Endothelial cell of umbilical vein (primary cell): ENCODE data around the gene ADAMTSL3. TPM values are rescaled to one million over a fixed set of nuclear protein-coding genes. Genes with fewer than 3 reads are reported as not detected.

ENCODE experiments used
- BruUV-seq: library from RNA; stranded (reverse); fragments of 400-500 nt; replicated peaks from 2 replicates; lab custom pipeline; 2021; lab: Mats Ljungman, UMichigan
- CTCF ChIA-PET: fragments of 300-600, 350-600 bp; sonication (Branson Sonifier 250); formaldehyde crosslinking; loops from one replicate; lab custom pipeline; 2021; ENCODE audit warnings: antibody characterized with exemption, inconsistent platforms; lab: Charles Lee
- POLR2A ChIA-PET: fragments of 300-600, 350-600 bp; sonication (Branson Sonifier 250); formaldehyde crosslinking; loops from one replicate; lab custom pipeline; 2021; ENCODE audit warnings: antibody characterized with exemption, inconsistent platforms; lab: Charles Lee
- DNase-seq: peaks from one replicate; pipeline ENCODE4 v3.0.0-alpha.2; 2011; ENCODE audit warnings: low read depth, low spot score
- FAIRE-seq: peaks from 2 replicates; lab custom pipeline; 2011; peaks lifted over from hg19 to GRCh38; lab: Jason Lieb, UNC
- H2AFZ ChIP-seq: 2 replicates; pipeline ENCODE4 v1.6.0; 2012; ENCODE audit warnings: low read depth, low read length, control low read depth, inconsistent platforms
- H3K27ac ChIP-seq: 2 replicates; pipeline ENCODE4 v1.5.1; 2011; ENCODE audit warnings: low read depth, mild to moderate bottlenecking, control low read depth, low read length, moderate library complexity; ENCODE audit not compliant: insufficient read depth
- H3K27me3 ChIP-seq, 2 experiments: 2 replicates each; pipeline versions ENCODE4 v1.6.0 to v1.6.1; 2011; ENCODE audit warnings: low read length in 2 of 2, mixed read lengths in 1 of 2; ENCODE audit not compliant: control insufficient read depth in 2 of 2, insufficient read depth in 2 of 2
- H3K36me3 ChIP-seq, 2 experiments: 2 replicates in 1 of 2; 3 replicates in 1 of 2; pipeline ENCODE4 v1.5.1; 2011; ENCODE audit warnings: low read length in 2 of 2, mild to moderate bottlenecking in 1 of 2, moderate library complexity in 1 of 2; ENCODE audit not compliant: control insufficient read depth in 2 of 2, insufficient read depth in 2 of 2; ENCODE audit errors: extremely low read depth in 1 of 2
- H3K4me1 ChIP-seq: 3 replicates; pipeline ENCODE4 v1.5.1; 2011; ENCODE audit warnings: mild to moderate bottlenecking, low read length; ENCODE audit not compliant: control insufficient read depth, insufficient read depth; ENCODE audit errors: extremely low read depth
- H3K4me2 ChIP-seq: 2 replicates; pipeline ENCODE4 v1.6.1; 2011; ENCODE audit warnings: low read length, control low read depth, mixed read lengths; ENCODE audit not compliant: insufficient read depth
- H3K4me3 ChIP-seq, 3 experiments: fragments of 200-600 bp in 1 of 3; sonication (generic), shearing (Covaris generic) in 1 of 3; replicated peaks in 1 of 3; 2 replicates each; pipeline ENCODE4 v1.5.1; 2011 to 2016; ENCODE audit warnings: control low read depth in 3 of 3, low read length in 3 of 3, mild to moderate bottlenecking in 2 of 3, inconsistent platforms in 1 of 3, low read depth in 1 of 3, moderate library complexity in 1 of 3; ENCODE audit not compliant: insufficient read depth in 1 of 3
- H3K79me2 ChIP-seq: 2 replicates; pipeline ENCODE4 v1.6.0; 2012; ENCODE audit warnings: low read length, inconsistent platforms; ENCODE audit not compliant: control insufficient read depth, insufficient read depth
- H3K9ac ChIP-seq: replicated peaks from 2 replicates; pipeline ENCODE3; 2011; ENCODE audit warnings: low read length, control low read depth; ENCODE audit not compliant: insufficient read depth; ENCODE audit errors: extremely low read depth
- H3K9me1 ChIP-seq: replicated peaks from 3 replicates; pipeline ENCODE4 v1.6.0; 2011; ENCODE audit warnings: mild to moderate bottlenecking, low read length; ENCODE audit not compliant: control insufficient read depth, insufficient read depth; ENCODE audit errors: extremely low read depth
- H3K9me3 ChIP-seq: replicated peaks from 2 replicates; pipeline ENCODE4 v1.5.1; 2012; ENCODE audit warnings: low read length, inconsistent platforms; ENCODE audit not compliant: control insufficient read depth, insufficient read depth
- H4K20me1 ChIP-seq: replicated peaks from 2 replicates; pipeline ENCODE3; 2011; ENCODE audit warnings: mild to moderate bottlenecking, low read length; ENCODE audit not compliant: control insufficient read depth, insufficient read depth; ENCODE audit errors: extremely low read depth
- EZH2 ChIP-seq: IDR thresholded peaks from 2 replicates; pipeline ENCODE4 v1.6.1; 2012; ENCODE audit warnings: borderline replicate concordance, low read depth, mild to moderate bottlenecking, moderate library complexity, low read length, inconsistent platforms; ENCODE audit not compliant: severe bottlenecking
- FOS ChIP-seq: IDR thresholded peaks from 2 replicates; pipeline ENCODE4 v1.6.1; 2011; ENCODE audit warnings: mild to moderate bottlenecking, low read length, moderate library complexity, borderline replicate concordance; ENCODE audit not compliant: insufficient read depth
- GATA2 ChIP-seq: IDR thresholded peaks from 2 replicates; pipeline ENCODE4 v1.7.0; 2011; ENCODE audit warnings: low read depth, mild to moderate bottlenecking, moderate library complexity, mixed read lengths, low read length; ENCODE audit not compliant: insufficient read length, insufficient read depth
- JUN ChIP-seq: IDR thresholded peaks from 2 replicates; pipeline ENCODE4 v1.6.1; 2011; ENCODE audit warnings: borderline replicate concordance, low read depth; ENCODE audit not compliant: insufficient read length, insufficient read depth
- MYC ChIP-seq: IDR thresholded peaks from one replicate; pipeline ENCODE4 v1.6.1; 2011; ENCODE audit warnings: mild to moderate bottlenecking, low read depth, low read length
- POLR2A ChIP-seq: IDR thresholded peaks from 2 replicates; pipeline ENCODE4 v1.6.1; 2012; ENCODE audit warnings: low read depth, mild to moderate bottlenecking, control low read depth, low read length
- POLR2AphosphoS5 ChIP-seq: IDR thresholded peaks from 2 replicates; pipeline ENCODE4 v1.6.1; 2012; ENCODE audit warnings: low read depth, mild to moderate bottlenecking, control low read depth, low read length, moderate library complexity; ENCODE audit not compliant: insufficient read depth
- dilution Hi-C: fragments of 300-500 bp; cut with MboI; formaldehyde crosslinking; loops from one replicate; pipeline ENCODE4 v1.15.0; 2019; ENCODE audit warnings: low sequenced_read_pairs; ENCODE audit not compliant: extremely low pct_ligation_motif_present
- intact Hi-C: fragments of 100-400 bp; cut with micrococcal nuclease; formaldehyde crosslinking; loops from one replicate; pipeline ENCODE4 v1.10.0; 2022
- polyA plus RNA-seq, 4 experiments: library from polyadenylated mRNA; depleted of rRNA in 3 of 4; stranded (reverse) in 3 of 4; unstranded in 1 of 4; fragments of >200 nt; gene quantifications; 2 replicates each; pipeline versions ENCODE4 v1.2.1 to v1.2.3, GENCODE V29; 2011 to 2012; ENCODE audit warnings: missing spikeins in 1 of 4
- total RNA-seq: library from RNA; stranded (reverse); gene quantifications from 2 replicates; pipeline ENCODE4 v1.2.3, GENCODE V29; 2021
- TF ChIP-seq, protein P1 (sequence below), 2 donors: IDR thresholded peaks; 1 replicate in 1 of 2; 2 replicates in 1 of 2; pipeline ENCODE4 v1.5.1; 2011; ENCODE audit warnings: low read length in 2 of 2, mild to moderate bottlenecking in 2 of 2, moderate library complexity in 2 of 2, control low read depth in 1 of 2, inconsistent platforms in 1 of 2, low read depth in 1 of 2; ENCODE audit not compliant: insufficient read depth in 1 of 2; ENCODE audit errors: extremely low read depth in 1 of 2
- TF ChIP-seq, protein P2 (sequence below): IDR thresholded peaks from 2 replicates; pipeline ENCODE4 v1.6.1; 2011; ENCODE audit not compliant: insufficient read depth, insufficient read length

ADAMTSL3 gene
- total and polyA plus RNA-seq, 2 donors (not counting 3 experiments of a cell fraction or from before 2014, with no cell fraction given): not detected

DNA sequence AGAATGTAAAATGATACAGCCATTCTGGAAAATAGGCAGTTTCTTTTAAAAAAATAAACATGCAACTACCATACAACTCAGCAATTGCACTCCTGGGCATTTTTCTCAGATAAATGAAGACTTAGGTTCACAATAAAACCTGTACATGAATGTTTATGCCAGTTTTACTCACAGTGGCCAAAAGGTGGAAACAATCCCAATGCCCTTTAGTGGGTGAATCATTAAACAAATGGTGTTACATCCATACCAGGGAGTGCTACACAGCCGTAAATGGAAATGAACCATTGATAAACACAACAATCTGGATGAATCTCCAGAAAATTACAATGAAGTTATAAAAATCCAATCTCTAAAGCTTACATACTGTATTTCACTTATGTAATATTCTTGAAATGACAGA, 140.3 kb downstream of the ADAMTSL3 start:
- Histone ChIP-seq H3K36me3 (no peaks in the 10 kb centered on the region), H4K20me1 (no peaks in the 10 kb centered on the region), H3K9ac (no peak overlapping the region), H3K9me3 (no peaks in the 10 kb centered on the region), H3K4me1 (no peaks in the 10 kb centered on the region), H3K4me2 (no peak overlapping the region), H2AFZ (no peak overlapping the region), H3K9me1 (no peaks in the 10 kb centered on the region), H3K79me2 (no peaks in the 10 kb centered on the region), H3K27ac (no peak overlapping the region), H3K27me3 (no peaks in the 10 kb centered on the region), H3K4me3 (no peak overlapping the region)
- no peak for TF ChIP-seq GATA2
- no peak for TF ChIP-seq JUN
- no peak for TF ChIP-seq POLR2A
- TF ChIP-seq, protein P1, sequence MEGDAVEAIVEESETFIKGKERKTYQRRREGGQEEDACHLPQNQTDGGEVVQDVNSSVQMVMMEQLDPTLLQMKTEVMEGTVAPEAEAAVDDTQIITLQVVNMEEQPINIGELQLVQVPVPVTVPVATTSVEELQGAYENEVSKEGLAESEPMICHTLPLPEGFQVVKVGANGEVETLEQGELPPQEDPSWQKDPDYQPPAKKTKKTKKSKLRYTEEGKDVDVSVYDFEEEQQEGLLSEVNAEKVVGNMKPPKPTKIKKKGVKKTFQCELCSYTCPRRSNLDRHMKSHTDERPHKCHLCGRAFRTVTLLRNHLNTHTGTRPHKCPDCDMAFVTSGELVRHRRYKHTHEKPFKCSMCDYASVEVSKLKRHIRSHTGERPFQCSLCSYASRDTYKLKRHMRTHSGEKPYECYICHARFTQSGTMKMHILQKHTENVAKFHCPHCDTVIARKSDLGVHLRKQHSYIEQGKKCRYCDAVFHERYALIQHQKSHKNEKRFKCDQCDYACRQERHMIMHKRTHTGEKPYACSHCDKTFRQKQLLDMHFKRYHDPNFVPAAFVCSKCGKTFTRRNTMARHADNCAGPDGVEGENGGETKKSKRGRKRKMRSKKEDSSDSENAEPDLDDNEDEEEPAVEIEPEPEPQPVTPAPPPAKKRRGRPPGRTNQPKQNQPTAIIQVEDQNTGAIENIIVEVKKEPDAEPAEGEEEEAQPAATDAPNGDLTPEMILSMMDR (IDR thresholded peaks at IDR 0.05; ENCODE audit: extremely low read depth in 1 of 2, insufficient read depth in 1 of 2, low read depth in 1 of 2, low read length in 2 of 2): no peak
- TF ChIP-seq, protein P2, sequence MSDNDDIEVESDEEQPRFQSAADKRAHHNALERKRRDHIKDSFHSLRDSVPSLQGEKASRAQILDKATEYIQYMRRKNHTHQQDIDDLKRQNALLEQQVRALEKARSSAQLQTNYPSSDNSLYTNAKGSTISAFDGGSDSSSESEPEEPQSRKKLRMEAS: no peak
- TF ChIP-seq MYC: no peak
- TF ChIP-seq FOS: no peak
- TF ChIP-seq EZH2: no peak
- no peak for TF ChIP-seq POLR2AphosphoS5
- dilution Hi-C loops: no loop called here
- ChIA-PET CTCF (interaction anchor here (0.6 kb wide), 1 partner anchor 1637 kb away, joined by 4 read pairs; no protein-coding TSS in a partner anchor), POLR2A (no interaction called here)
- intact Hi-C loops: no loop called here
- BruUV-seq: no TSS peak
- FAIRE-seq (no peak), DNase-seq (no peak)
